ENCODE data around the gene AP2A2.

AP2A2 gene

DNA sequence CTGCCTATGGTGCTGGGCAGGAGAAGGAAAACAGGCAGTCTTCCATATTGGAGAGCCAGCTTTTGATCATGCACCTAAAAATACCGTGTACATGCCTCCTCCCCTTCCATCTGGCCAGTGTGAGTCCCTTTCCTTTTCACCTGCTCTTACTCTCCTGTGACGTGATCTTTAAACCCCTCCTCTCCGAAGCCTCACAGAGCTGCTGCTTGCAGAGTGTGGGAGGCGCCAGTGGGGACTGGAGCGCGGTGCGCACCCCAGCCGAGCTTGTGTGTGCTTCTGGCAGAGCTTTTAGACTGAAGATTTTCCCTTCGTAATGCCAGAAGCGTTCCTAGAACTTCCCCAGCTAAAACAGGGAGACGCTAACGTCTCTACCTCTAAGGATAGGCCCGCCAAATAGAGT is 81.1 kb downstream of the AP2A2 start:
- TF ChIP-seq GATA2 (IDR thresholded peaks at IDR 0.05; ENCODE audit: low read depth, low read length) (no peak), GATA3 (IDR thresholded peaks at IDR 0.05; ENCODE audit: low read depth, low read length) (no peak)

DNA sequence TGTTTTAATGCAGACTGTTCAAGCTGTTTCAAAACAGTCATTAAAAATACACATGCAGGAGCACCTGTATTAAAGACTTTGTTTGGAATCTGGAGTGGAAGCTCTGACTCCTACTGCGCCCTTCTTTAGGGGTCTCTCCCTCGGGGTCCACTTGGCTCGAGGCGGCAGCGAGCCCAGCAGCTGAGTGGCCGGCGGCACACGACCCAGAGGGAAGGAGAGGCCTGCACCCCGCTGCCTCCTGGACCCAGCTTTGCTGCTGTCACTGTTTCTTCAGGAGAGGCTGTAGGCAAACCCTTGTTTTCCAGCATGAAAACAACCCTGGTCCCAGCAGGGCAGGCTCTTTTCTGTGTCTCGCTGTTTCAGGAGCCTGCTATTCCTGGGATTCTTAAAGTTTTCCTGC is 81.6 kb downstream of the AP2A2 start:
- TF ChIP-seq GATA2 (IDR thresholded peaks at IDR 0.05; ENCODE audit: low read depth, low read length) (no peak), GATA3 (IDR thresholded peaks at IDR 0.05; ENCODE audit: low read depth, low read length) (no peak)

DNA sequence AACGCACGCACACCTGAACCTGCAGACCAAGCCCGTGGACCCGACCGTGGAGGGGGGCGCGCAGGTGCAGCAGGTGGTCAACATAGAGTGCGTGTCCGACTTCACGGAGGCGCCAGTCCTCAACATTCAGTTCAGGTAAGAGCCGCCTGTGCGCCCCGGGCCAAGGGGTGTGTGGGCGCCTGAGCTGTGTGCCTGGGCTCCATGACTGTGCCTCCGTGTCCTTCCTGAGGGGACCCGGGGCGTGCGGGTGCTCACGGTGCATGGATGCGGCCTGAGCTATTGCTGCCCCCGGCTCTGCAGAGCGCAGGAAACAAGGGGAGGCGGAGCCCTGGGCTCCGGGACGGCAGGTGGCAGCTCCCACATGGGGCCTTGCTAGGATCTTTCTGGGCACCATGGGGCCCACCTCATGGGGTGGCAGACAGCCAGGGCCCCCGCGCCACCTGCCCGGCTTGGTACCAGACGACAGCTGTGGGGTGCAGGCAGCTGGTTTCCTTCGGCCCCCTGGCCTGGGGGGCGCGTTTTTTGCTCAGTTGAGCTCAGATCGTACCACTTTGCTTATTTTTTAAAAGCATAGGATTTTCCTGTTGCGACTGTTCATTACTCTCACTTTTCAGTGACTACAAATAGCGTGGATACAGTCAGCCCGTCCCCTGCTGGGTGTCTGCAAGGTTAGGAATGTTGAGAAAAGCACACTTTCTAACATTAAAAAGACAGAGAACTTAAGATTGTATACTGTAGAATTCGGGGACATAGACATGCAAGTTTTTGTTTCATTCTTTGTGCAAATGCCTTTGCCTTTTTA is 82.5 kb downstream of the AP2A2 start:
- TF ChIP-seq GATA3 (IDR thresholded peaks at IDR 0.05; ENCODE audit: low read depth, low read length) = no peak
- no peak for TF ChIP-seq GATA2 (IDR thresholded peaks at IDR 0.05; ENCODE audit: low read depth, low read length)

DNA sequence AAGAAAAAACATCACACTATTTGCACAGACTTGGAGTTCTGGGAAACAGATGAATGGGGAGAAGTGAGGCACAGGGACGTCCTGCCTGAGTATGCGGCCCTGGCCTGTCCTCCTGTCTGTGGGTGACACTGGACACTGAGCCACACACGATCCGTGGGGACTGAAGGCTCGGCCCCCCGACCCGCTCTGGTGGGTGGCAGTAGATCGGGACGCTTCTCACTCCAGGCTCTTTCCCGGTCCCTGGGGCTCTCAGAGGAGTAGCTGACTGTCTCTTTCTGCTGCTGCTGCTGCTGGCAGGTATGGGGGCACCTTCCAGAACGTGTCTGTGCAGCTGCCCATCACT is 83.1 kb downstream of the AP2A2 start:
- TF ChIP-seq GATA2 (IDR thresholded peaks at IDR 0.05; ENCODE audit: low read depth, low read length) (no peak), GATA3 (IDR thresholded peaks at IDR 0.05; ENCODE audit: low read depth, low read length) (no peak)

DNA sequence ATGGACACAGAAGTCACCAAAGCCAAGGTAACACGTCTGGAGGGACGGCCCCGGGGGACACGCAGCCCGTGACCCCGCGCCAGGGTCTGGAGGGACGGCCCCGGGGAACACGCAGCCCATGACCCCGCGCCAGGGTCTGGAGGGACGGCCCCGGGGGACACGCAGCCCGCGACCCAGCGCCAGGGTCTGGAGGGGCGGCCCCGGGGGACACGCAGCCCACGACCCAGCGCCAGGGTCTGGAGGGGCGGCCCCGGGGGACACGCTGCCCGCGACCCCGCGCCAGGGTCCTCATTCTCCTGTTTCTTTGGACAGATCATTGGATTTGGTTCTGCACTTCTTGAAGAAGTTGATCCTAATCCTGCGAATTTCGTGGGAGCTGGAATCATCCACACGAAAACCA is 83.7 kb downstream of the AP2A2 start:
- TF ChIP-seq GATA3 (IDR thresholded peaks at IDR 0.05; ENCODE audit: low read depth, low read length) (no peak), GATA2 (IDR thresholded peaks at IDR 0.05; ENCODE audit: low read depth, low read length) (no peak)

DNA sequence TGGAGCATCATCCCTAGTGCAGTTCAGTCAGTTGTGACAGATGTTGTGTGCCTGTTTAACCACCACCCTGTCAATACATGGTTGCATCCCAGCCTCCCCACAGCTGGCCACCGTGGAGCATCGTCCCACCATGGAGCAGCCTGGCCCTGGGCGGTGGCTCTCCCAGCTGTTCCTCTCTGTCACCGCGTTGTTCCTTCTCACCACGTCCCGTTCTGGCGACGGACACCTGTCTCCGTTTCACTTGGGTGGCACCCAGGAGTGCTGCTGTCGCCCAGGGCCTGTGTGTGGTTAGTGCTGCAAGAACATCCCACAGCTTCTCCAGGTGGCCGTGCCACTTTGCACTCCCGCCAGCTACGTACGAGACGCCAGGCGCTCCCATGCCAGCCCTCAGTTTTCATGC is 84.3 kb downstream of the AP2A2 start:
- TF ChIP-seq GATA3 (IDR thresholded peaks at IDR 0.05; ENCODE audit: low read depth, low read length) = no peak

DNA sequence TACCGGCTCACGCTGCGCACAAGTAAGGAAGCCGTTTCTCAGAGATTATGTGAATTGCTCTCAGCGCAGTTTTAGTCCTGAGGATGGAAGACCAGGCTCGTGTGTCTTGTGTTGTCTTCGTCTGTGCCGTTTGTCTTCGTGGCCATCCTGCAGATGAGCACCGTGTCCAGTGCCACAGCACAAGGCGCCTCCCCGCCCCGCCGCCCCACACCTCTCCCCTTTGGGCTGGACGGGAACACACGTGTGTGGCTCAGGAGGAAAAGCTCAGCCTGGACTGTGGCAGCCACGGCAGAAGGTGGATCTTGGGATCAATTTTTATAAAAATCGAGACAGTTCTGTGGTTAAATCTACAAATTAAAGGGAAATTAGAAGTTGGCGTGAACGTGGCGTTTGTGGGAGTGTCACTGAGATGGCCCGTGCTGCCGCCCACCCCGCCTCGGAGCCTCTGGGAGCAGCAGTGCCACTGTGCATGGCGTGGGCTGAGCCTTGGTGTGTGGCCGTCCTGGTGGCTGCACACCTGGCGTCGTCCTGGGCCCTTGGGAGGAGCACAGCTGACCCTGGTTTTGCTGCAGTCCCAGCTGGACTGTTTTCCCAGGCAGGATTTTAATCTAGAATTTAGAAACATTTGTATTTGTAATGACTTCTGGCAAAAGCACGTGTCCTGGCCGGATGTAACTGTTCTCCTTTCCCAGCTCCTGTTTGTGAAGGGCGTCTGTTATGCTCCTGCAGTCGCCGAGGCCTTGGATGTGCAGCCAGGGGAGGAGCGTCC is 85.1 kb downstream of the AP2A2 start:
- TF ChIP-seq GATA3 (IDR thresholded peaks at IDR 0.05; ENCODE audit: low read depth, low read length) (no peak), GATA2 (IDR thresholded peaks at IDR 0.05; ENCODE audit: low read depth, low read length) (no peak)

DNA sequence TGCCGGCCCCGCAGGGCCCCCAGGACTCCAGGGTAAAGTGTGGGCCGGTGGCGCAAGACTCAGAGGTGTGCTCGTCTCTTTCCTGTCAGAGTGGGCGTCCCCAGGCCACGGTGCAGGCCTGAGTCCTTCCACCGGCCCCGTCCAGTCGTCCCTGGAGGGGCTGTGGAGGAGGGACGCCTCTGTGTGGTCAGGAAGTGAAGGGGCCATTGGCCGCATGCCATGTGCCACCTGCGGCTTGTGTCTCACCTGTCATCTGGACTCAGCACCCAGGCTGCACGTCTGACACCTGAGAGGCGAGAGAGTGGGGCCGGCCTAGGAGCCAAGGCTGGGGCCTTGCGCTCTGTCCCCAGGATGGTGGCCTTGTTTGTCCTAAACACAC is 85.6 kb downstream of the AP2A2 start:
- no peak for TF ChIP-seq GATA2 (IDR thresholded peaks at IDR 0.05; ENCODE audit: low read depth, low read length)
- no peak for TF ChIP-seq GATA3 (IDR thresholded peaks at IDR 0.05; ENCODE audit: low read depth, low read length)

DNA sequence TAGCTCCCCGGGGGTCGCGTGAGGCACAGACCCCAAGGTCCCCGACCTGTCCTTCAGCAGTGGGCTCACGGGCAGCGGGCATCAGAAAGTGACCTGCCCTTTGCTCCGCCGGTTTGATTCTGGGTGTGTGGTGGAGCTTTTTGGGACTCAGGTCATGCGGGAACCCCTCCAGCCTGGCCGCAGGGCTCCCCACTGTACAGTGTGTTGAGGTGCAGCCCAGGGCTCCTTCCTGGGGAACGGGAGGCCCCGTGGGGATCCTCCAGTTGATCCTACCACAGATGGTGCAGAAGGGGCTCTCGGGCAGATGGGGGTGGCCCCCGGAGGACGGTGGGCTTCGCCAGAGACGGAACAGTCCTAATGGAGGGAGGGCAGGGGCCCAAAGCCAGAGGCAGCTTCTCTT is 86.6 kb downstream of the AP2A2 start:
- TF ChIP-seq GATA2 (IDR thresholded peaks at IDR 0.05; ENCODE audit: low read depth, low read length) (no peak), GATA3 (IDR thresholded peaks at IDR 0.05; ENCODE audit: low read depth, low read length) (no peak)

DNA sequence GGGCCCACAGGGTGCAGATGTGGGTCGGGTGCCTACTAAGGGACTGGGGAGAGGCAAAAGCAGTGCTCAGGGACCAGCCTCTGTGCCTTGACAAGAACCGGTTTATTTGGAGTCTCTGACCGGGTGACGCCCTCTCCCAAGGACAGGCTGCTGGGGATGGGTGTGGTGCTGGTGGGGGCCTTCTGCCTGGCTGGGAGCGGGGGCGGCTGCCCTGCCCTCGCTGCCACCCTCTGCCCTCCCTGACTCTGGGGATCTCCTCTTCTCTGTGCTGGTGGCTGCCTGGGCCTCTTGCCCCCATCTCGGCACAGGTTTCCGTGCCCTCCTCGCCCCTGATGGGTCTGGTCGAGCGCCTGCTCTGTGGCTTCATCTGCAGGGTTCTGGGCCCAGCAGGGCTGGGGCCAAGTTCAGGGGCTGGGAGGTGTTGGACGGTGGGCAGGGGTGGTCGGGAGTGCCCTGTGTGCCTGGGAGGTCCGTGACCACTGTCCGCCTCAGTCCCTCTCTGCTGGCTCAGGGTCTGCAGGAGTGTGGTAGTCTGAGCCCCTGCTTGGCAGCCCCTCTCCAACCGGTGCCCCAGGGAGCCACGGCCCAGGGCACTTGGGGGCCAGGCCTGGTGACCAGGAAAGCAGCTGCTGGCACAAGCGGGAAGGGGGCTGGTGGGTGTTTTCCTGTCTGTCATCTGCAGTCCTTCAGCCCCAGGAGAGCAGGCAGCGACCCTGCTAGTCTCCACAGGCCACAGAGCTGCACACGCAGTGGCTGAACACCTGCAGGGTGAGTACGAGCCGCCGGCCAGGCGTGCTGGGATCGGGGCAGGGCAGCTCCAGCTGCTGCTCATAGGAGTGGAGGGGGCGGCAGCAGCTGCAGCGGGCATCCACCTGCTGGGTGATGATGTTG is 87.3 kb downstream of the AP2A2 start:
- TF ChIP-seq GATA3 (IDR thresholded peaks at IDR 0.05; ENCODE audit: low read depth, low read length) = no peak
- no peak for TF ChIP-seq GATA2 (IDR thresholded peaks at IDR 0.05; ENCODE audit: low read depth, low read length)

DNA sequence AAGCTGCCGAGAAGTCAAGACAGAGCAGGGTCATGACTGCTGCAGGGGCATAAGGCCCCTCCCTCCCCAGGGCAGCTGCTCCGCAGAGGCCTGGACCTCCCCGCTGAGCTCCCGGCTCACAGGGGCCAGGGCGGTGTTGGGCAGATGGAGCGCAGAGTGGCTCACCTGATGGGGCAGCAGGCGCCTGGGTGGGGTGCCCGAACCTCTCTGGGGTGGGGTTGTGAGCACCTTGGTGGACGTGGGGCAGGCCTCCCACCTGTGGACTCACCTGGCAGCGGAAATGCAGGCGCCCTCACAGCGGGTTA is 87.9 kb downstream of the AP2A2 start:
- TF ChIP-seq GATA3 (IDR thresholded peaks at IDR 0.05; ENCODE audit: low read depth, low read length) (no peak), GATA2 (IDR thresholded peaks at IDR 0.05; ENCODE audit: low read depth, low read length) (no peak)

DNA sequence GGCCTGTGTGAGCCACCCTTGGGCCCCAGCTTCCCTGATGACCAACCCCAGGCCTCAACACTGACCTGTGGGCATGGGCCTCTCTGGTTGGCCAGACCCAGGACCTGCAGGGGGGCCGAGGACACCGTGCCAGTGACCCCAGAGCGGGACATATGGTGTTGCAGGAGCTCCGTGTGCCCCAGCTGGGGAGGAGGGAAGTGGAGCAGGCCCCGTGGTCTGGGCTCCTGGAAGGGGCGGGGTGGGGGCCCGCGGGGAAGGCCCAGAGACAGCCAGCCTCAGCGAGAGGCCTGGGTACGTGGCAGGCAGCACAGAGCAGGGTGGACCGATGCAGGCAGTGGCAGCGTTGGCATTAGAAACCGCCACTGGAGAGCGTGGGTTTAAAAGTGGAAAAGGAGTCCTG is 88.6 kb downstream of the AP2A2 start:
- TF ChIP-seq GATA3 (IDR thresholded peaks at IDR 0.05; ENCODE audit: low read depth, low read length) = no peak
- no peak for TF ChIP-seq GATA2 (IDR thresholded peaks at IDR 0.05; ENCODE audit: low read depth, low read length)

DNA sequence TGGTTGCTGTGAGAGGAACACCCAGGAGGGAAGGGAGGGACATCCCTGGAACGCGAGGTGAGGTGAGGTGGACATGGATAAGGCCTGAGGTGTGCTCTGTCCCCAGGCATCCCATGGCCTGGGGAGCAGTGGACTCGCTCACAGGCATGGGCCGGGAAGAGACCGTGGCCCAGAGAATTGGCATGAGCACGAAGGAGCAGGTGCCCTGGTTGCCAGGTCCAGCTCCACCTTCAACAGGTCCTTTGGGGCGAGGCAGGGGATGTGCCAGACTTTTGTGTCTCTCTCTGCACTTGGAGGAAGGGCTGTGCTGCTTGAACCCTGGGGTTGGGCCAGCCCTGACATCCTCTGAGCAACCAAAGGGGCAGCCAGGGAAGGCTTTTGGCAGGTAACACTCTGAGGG is 89.4 kb downstream of the AP2A2 start:
- no peak for TF ChIP-seq GATA2 (IDR thresholded peaks at IDR 0.05; ENCODE audit: low read depth, low read length)
- TF ChIP-seq GATA3 (IDR thresholded peaks at IDR 0.05; ENCODE audit: low read depth, low read length) = no peak

DNA sequence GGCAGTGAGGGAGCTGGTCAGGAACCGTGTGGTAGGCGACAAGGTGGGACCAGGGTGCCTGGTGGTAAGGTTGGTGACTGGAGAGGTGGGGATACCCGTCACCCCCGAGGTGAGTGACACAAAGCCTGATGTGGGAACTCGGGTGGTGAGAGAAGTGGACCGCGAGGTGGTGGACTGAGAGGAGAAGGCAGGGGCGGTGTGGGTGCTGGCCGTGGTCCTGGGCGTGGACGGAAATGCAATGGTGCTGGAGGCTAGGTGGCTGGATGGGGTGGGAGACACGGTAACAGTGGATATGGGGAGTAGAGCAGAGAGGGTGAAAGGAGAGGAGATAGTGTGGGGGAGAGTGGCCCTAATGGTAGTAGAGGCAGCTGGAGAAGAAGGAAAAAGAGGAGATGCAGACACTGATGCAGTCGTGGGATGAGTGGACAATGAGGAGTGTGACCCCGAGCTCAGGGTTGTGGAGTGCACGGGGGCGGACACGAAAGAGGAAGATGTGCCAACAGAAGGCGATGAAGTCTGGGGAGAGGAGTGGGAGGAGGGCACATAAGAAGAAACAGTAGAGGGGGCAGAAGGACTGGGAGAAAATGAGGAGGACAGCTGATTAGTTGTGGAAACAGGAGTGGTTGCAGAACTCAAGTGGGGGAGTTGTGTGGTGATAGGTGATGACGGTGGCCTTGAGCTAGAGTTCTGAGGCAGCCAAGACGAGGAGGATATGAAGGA is 90.3 kb downstream of the AP2A2 start:
- TF ChIP-seq GATA2 (IDR thresholded peaks at IDR 0.05; ENCODE audit: low read depth, low read length) (no peak), GATA3 (IDR thresholded peaks at IDR 0.05; ENCODE audit: low read depth, low read length) (no peak)

Data from SH-SY5Y (cell line).